ENCODE measurements around the gene ARHGDIB.
A peak's percentile ranks its signal among the peaks of the same experiment; 100 is the strongest.

ARHGDIB gene

GRCh38 chr12:14961466-14962152, at the start of gene ARHGDIB:
Gene ARHGDIB (minus strand): TSS chr12:14961601. CDS start chr12:14950712, 10,889 bp downstream.
- TF ChIP-seq CTCF (IDR thresholded peaks at IDR 0.05; ENCODE audit: borderline replicate concordance, control extremely low read depth, extremely low read depth, insufficient read depth, missing control alignments): no peak
- peak; percentile 25 for DNase-seq (ENCODE audit: low spot score)
- in situ Hi-C loops (cut with MboI; ENCODE audit: low sequenced_read_pairs, unreplicated experiment): loop anchor here (25.0 kb wide), 1 partner anchor 574 kb away; no protein-coding TSS in a partner anchor

- in situ Hi-C loops (cut with MboI; ENCODE audit: low sequenced_read_pairs, unreplicated experiment): no loop called here
- no peak for DNase-seq (ENCODE audit: low spot score)
- no peak for TF ChIP-seq CTCF (IDR thresholded peaks at IDR 0.05; ENCODE audit: borderline replicate concordance, control extremely low read depth, extremely low read depth, insufficient read depth, missing control alignments)
Measured at GRCh38 chr12:15011162-15011561, 49.8 kb upstream of the ARHGDIB start.

- in situ Hi-C loops (cut with MboI; ENCODE audit: low sequenced_read_pairs, unreplicated experiment): no loop called here
- TF ChIP-seq CTCF (IDR thresholded peaks at IDR 0.05; ENCODE audit: borderline replicate concordance, control extremely low read depth, extremely low read depth, insufficient read depth, missing control alignments): no peak
- DNase-seq (ENCODE audit: low spot score): no peak
Measured at GRCh38 chr12:15007551-15007950, 46.1 kb upstream of the ARHGDIB start.

GRCh38 chr12:15005064-15005463, 43.7 kb upstream of the ARHGDIB start:
- no peak for TF ChIP-seq CTCF (IDR thresholded peaks at IDR 0.05; ENCODE audit: borderline replicate concordance, control extremely low read depth, extremely low read depth, insufficient read depth, missing control alignments)
- in situ Hi-C loops (cut with MboI; ENCODE audit: low sequenced_read_pairs, unreplicated experiment): no loop called here

GRCh38 chr12:15004421-15004820, 43.0 kb upstream of the ARHGDIB start:
- in situ Hi-C loops (cut with MboI; ENCODE audit: low sequenced_read_pairs, unreplicated experiment): no loop called here
- no peak for DNase-seq (ENCODE audit: low spot score)
- TF ChIP-seq CTCF (IDR thresholded peaks at IDR 0.05; ENCODE audit: borderline replicate concordance, control extremely low read depth, extremely low read depth, insufficient read depth, missing control alignments): no peak

More at GRCh38 chr12:15005064-15005463, 43.7 kb upstream of the ARHGDIB start:
- no peak for DNase-seq (ENCODE audit: low spot score)

GRCh38 chr12:15001733-15002382, 40.5 kb upstream of the ARHGDIB start:
- in situ Hi-C loops (cut with MboI; ENCODE audit: low sequenced_read_pairs, unreplicated experiment): no loop called here
- DNase-seq (ENCODE audit: low spot score): no peak
- no peak for TF ChIP-seq CTCF (IDR thresholded peaks at IDR 0.05; ENCODE audit: borderline replicate concordance, control extremely low read depth, extremely low read depth, insufficient read depth, missing control alignments)
